ENCODE results near the gene TMED1. TPM values are rescaled to one million over a fixed set of nuclear protein-coding genes. Genes with fewer than 3 reads are reported as not detected.

The TMED1 gene
- total and polyA plus RNA-seq, 9 of the 15 experiments (the other 6 are each of a cell fraction or from before 2014, with no cell fraction given): 0.86 to 30.2 (median 23.5) TPM

GRCh38 chr19:10811391-10812111, 24.5 kb downstream of the TMED1 start (continued):
- TF ChIP-seq ZKSCAN8 (CRISPR knock-in tag; IDR thresholded peaks at IDR 0.05) (no peak), FOXM1 (IDR thresholded peaks at IDR 0.05; ENCODE audit: low read depth) (no peak), FOXM1 (CRISPR knock-in tag; IDR thresholded peaks at IDR 0.05; ENCODE audit: low read depth) (no peak), ATF2 (CRISPR knock-in tag; IDR thresholded peaks at IDR 0.05) (no peak), EP400 (IDR thresholded peaks at IDR 0.05) (no peak), ZFP91 (CRISPR knock-in tag; IDR thresholded peaks at IDR 0.05) (no peak), ZNF253 (CRISPR knock-in tag; conservative IDR thresholded peaks at IDR 0.05) (no peak), LEF1 (IDR thresholded peaks at IDR 0.05) (no peak), SMAD4 (CRISPR knock-in tag; conservative IDR thresholded peaks at IDR 0.05) (0 out of 2 replicates have a peak, but pooled peaks have one; percentile 19), PHTF2 (CRISPR knock-in tag; IDR thresholded peaks at IDR 0.05) (no peak), STAT5A (IDR thresholded peaks at IDR 0.05; ENCODE audit: borderline replicate concordance, low read length) (no peak), ZNF239 (CRISPR knock-in tag; IDR thresholded peaks at IDR 0.05) (no peak), THRA (IDR thresholded peaks at IDR 0.05) (no peak), ZNF316 (IDR thresholded peaks at IDR 0.05) (no peak), ZNF699 (CRISPR knock-in tag; IDR thresholded peaks at IDR 0.05; ENCODE audit: insufficient replicate concordance) (no peak), YY1 (IDR thresholded peaks at IDR 0.05; ENCODE audit: borderline replicate concordance in 1 of 3, control insufficient read depth in 1 of 3, extremely low read depth in 1 of 3, insufficient read depth in 3 of 3, insufficient read length in 1 of 3, insufficient replicate concordance in 2 of 3, low read depth in 1 of 3, low read length in 2 of 3) (no peak), HCFC1 (IDR thresholded peaks at IDR 0.05; ENCODE audit: low read depth, low read length) (no peak), RNF219 (CRISPR knock-in tag; IDR thresholded peaks at IDR 0.05) (no peak), CTBP1 (IDR thresholded peaks at IDR 0.05; ENCODE audit: borderline replicate concordance) (peak; percentile 68), E2F3 (CRISPR knock-in tag; IDR thresholded peaks at IDR 0.05) (no peak), ZNF197 (CRISPR knock-in tag; IDR thresholded peaks at IDR 0.05; ENCODE audit: low read depth) (no peak), ZKSCAN3 (CRISPR knock-in tag; IDR thresholded peaks at IDR 0.05) (no peak), SREBF1 (IDR thresholded peaks at IDR 0.05; ENCODE audit: borderline replicate concordance, low read depth, low read length) (no peak), CBX1 (IDR thresholded peaks at IDR 0.05; ENCODE audit: low read depth) (no peak)

Measured in K562 (cell line).